Activated naive CD4-positive, alpha-beta T cell treated with anti-CD3 and anti-CD28 coated beads, Interleukin-2, amount 10 ng/mL, durations not matched to agents 7 days and 5 days (primary cell): ENCODE measurements around the gene TMEM69.
"Not testable (repeated sequence)": the region's sequence is repeated elsewhere in the genome, so short reads cannot be mapped to it uniquely, and the experiment has no call there.

ENCODE experiments used
- CTCF ChIA-PET: fragments of 350-600 bp; sonication (Branson Sonifier 250); formaldehyde crosslinking; loops from one replicate; lab custom pipeline; 2021; ENCODE audit warnings: antibody characterized with exemption; lab: Charles Lee
- DNase-seq: peaks from one replicate; pipeline ENCODE4 v3.0.0-alpha.2; 2020
- H3K27ac Mint-ChIP-seq: one replicate; pipeline ENCODE4 v1.8.0; 2021; ENCODE audit warnings: mild to moderate bottlenecking, moderate library complexity, mixed read lengths
- H3K27me3 Mint-ChIP-seq: one replicate; pipeline ENCODE4 v1.8.0; 2021; ENCODE audit warnings: mild to moderate bottlenecking, mixed read lengths
- H3K36me3 Mint-ChIP-seq: one replicate; pipeline ENCODE4 v1.8.0; 2021; ENCODE audit warnings: mixed read lengths
- H3K4me1 Mint-ChIP-seq: one replicate; pipeline ENCODE4 v1.8.0; 2021; ENCODE audit warnings: mixed read lengths
- H3K4me3 Mint-ChIP-seq: one replicate; pipeline ENCODE4 v1.8.0; 2021; ENCODE audit warnings: mild to moderate bottlenecking, moderate library complexity, mixed read lengths
- H3K9me3 Mint-ChIP-seq: one replicate; pipeline ENCODE4 v1.8.0; 2021; ENCODE audit warnings: mixed read lengths

The TMEM69 gene

GRCh38 chr1:45730075-45730779 is 42.2 kb downstream of the TMEM69 start:
- CTCF ChIA-PET, result no interaction called here
- no peak for DNase-seq
- no peaks in the 10 kb centered on the region for H3K9me3 Mint-ChIP-seq
- H3K36me3 Mint-ChIP-seq, result no peaks in the 10 kb centered on the region
- no peaks in the 10 kb centered on the region for H3K4me1 Mint-ChIP-seq
- no peak overlapping the region for H3K27ac Mint-ChIP-seq
- no peak overlapping the region for H3K4me3 Mint-ChIP-seq
- H3K27me3 Mint-ChIP-seq, result no peaks in the 10 kb centered on the region

- Mint-ChIP-seq H3K9me3 (no peaks in the 10 kb centered on the region), H3K4me1 (no peaks in the 10 kb centered on the region), H3K27ac (no peak overlapping the region), H3K27me3 (no peaks in the 10 kb centered on the region), H3K4me3 (no peak overlapping the region), H3K36me3 (no peaks in the 10 kb centered on the region)
- no peak for DNase-seq
- CTCF ChIA-PET, result no interaction called here
These were observed 42.9 kb downstream of the TMEM69 start for GRCh38 chr1:45730780-45731319.

- CTCF ChIA-PET, result no interaction called here
- no peak overlapping the region for H3K4me3 Mint-ChIP-seq
These were observed 51.2 kb downstream of the TMEM69 start for GRCh38 chr1:45739137-45739536.

GRCh38 chr1:45739641-45740156 is 51.7 kb downstream of the TMEM69 start:
- H3K4me3 Mint-ChIP-seq, H3K27ac Mint-ChIP-seq, H3K27me3 Mint-ChIP-seq, CTCF ChIA-PET, H3K4me1 Mint-ChIP-seq, DNase-seq, H3K9me3 Mint-ChIP-seq: not testable (repeated sequence)
- H3K36me3 Mint-ChIP-seq, result peaks cover 15% of the 10 kb centered on the region

More at GRCh38 chr1:45739137-45739536, 51.2 kb downstream of the TMEM69 start:
- no peak for DNase-seq
- Mint-ChIP-seq H3K9me3 (no peaks in the 10 kb centered on the region), H3K27ac (no peak overlapping the region), H3K36me3 (peaks cover 15% of the 10 kb centered on the region), H3K4me1 (no peaks in the 10 kb centered on the region), H3K27me3 (no peaks in the 10 kb centered on the region)
